Central memory CD8-positive, alpha-beta T cell (primary cell): ENCODE measurements around the gene PPOX.

Source experiments
- ATAC-seq: fragments of 150-1000 bp; cut with Tn5 transposase; replicated peaks from 2 replicates; pipeline ENCODE4 v1.10.0; 2022; ENCODE audit warnings: mild to moderate bottlenecking, moderate FRiP score, moderate number of reproducible peaks; ENCODE audit not compliant: poor library complexity, severe bottlenecking; ENCODE audit errors: extremely low read depth
- DNase-seq, 2 donors: peaks; one replicate each; pipeline ENCODE4 v3.0.0; 2021; ENCODE audit warnings: low spot score in 2 of 2
- H3K27ac Mint-ChIP-seq: one replicate; pipeline ENCODE4 v1.8.0; 2022; ENCODE audit warnings: low read depth, mild to moderate bottlenecking, moderate library complexity, mixed read lengths
- H3K27me3 Mint-ChIP-seq: one replicate; pipeline ENCODE4 v1.8.0; 2022; ENCODE audit warnings: mixed read lengths
- H3K36me3 Mint-ChIP-seq: one replicate; pipeline ENCODE4 v1.8.0; 2022; ENCODE audit warnings: mild to moderate bottlenecking, moderate library complexity, mixed read lengths; ENCODE audit not compliant: insufficient read depth
- H3K4me1 Mint-ChIP-seq: one replicate; pipeline ENCODE4 v1.8.0; 2022; ENCODE audit warnings: mixed read lengths
- H3K4me3 Mint-ChIP-seq: one replicate; pipeline ENCODE4 v1.8.0; 2022; ENCODE audit warnings: mild to moderate bottlenecking, moderate library complexity, mixed read lengths
- H3K9me3 Mint-ChIP-seq: one replicate; pipeline ENCODE4 v1.8.0; 2022; ENCODE audit warnings: mixed read lengths

PPOX gene

DNA sequence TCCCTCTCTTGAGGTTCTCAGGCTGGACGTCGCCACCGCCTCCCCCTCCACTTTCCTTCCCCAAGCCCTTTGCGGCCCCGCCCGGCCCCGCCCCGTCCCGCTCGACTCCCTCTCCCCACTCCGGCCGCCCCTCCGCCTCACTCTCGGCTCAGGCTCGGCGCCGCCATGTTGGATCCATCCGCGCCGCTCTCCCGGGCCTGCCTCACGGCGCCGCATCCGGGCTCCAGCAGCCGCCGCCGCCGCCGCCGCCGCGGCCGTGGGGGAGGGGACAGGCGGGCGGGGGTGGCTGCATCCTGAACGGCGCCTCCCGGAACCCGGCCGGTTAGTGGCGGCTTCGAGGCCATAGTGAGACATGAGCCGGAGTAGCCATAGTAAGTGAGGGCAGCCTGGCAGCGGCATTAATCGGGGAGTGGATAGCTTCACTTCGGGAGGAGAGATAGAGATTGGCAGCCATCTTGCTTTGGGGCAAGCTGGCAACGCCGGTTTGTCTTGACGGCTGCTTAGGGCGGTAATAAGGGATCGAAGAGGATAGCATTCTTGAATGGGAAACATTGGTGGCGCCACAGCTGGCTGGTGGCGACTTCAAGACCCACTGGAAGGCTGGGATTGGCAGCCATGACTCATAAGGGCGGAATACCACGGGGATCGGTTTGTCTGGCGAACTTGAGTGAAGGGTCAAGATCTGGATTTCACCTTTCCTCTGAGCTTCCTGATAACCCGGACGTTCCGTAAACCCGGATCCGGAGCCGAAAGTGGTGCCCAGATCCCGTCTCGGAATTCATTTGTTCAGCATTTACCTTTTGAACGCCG, 33.6 kb upstream of the PPOX start, which contains the start of gene DEDD:
Gene DEDD, minus strand, starts transcription at position 258 of the 810 bp plus-strand sequence. CDS start 8,205 bp downstream, outside the sequence.
- H3K4me3 Mint-ChIP-seq: no peak within 1 kb of the TSS
- ATAC-seq (peak; percentile 97), DNase-seq (peak; percentile 75 to 84)
- H3K9me3 Mint-ChIP-seq: no peaks in the 10 kb centered on the region
- no peaks in the 10 kb centered on the region for H3K27me3 Mint-ChIP-seq
- H3K4me1 Mint-ChIP-seq: peaks cover 32% of the 10 kb centered on the region
- no peak within 1 kb of the TSS for H3K27ac Mint-ChIP-seq
- peaks cover 12% of the 10 kb centered on the region for H3K36me3 Mint-ChIP-seq

DNA sequence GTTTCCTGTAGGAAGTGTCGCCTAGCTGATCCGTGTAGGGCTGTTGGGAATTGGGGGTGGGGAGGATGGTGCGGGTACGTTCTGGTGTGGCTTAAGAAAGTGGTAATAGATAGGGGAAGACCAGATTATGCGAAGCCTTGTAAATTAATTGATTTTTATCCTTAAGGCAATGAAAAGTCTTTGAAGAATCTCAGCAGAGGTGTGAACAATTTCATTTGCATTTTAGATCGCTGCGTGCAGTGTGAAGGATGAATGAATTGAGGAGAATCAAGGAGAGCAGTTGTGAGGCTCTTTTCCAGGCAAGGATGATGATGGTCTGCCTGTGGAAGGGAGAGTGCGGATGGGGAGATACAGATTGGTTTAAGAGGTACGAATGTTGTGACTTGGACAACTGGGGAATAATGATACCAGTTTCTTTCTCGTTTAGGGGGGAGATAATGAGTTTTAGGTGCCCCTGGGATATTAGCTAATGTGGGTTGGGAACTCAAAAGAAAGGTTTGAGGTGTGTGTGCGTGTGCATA, 32.9 kb upstream of the PPOX start:
- H3K4me1 Mint-ChIP-seq: peaks cover 25% of the 10 kb centered on the region
- no peak overlapping the region for H3K4me3 Mint-ChIP-seq
- H3K9me3 Mint-ChIP-seq: no peaks in the 10 kb centered on the region
- no peak overlapping the region for H3K27ac Mint-ChIP-seq
- H3K36me3 Mint-ChIP-seq: peaks cover 9% of the 10 kb centered on the region
- DNase-seq: no peak
- no peaks in the 10 kb centered on the region for H3K27me3 Mint-ChIP-seq
- no peak for ATAC-seq

DNA sequence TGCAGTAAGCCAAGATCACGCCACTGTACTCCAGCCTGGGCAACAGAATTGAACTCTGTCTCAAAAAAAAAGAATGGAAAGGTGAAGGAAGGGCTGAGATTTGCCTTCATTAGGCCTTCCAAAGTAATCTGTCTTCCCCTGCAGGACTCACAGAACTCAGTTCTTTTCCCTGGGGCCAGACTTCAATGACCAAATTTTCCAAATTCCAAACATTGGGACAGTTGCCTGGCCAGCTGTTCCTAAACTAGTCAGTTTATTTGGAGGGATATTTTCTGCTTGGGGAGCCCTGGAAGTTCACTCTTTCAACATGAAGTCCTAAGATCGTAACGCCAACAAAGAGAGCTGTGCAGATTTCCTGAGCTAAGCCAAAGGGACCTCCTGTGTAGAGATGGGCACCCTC, 28.3 kb upstream of the PPOX start:
- ATAC-seq: no peak
- no peak for DNase-seq
- Mint-ChIP-seq H3K27me3 (no peaks in the 10 kb centered on the region), H3K4me3 (no peak overlapping the region), H3K9me3 (no peaks in the 10 kb centered on the region), H3K4me1 (no peaks in the 10 kb centered on the region), H3K36me3 (peaks cover 3% of the 10 kb centered on the region), H3K27ac (no peak overlapping the region)

DNA sequence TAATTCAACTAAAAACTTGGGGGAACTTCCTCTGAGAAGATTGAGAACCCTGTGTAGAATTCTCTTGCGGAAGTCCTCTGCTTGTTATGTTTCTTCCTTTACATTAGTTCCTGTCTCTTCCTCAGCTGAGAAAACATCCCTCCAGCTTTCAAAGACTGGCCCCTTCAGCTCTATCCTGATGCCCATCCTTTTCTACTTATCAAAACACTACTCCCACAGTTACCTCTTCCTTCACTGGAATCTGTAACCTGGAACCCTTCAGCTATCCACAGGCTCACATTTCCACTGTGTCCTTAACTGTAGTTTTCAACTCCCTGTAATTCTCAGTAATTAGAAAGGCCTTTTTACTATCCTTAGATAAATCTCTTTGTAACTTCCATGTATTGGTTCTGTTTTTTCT, 27.8 kb upstream of the PPOX start:
- peaks cover 3% of the 10 kb centered on the region for H3K36me3 Mint-ChIP-seq
- no peak overlapping the region for H3K4me3 Mint-ChIP-seq
- no peaks in the 10 kb centered on the region for H3K4me1 Mint-ChIP-seq
- ATAC-seq (no peak), DNase-seq (no peak)
- H3K27me3 Mint-ChIP-seq: no peaks in the 10 kb centered on the region
- no peaks in the 10 kb centered on the region for H3K9me3 Mint-ChIP-seq
- H3K27ac Mint-ChIP-seq: no peak overlapping the region

DNA sequence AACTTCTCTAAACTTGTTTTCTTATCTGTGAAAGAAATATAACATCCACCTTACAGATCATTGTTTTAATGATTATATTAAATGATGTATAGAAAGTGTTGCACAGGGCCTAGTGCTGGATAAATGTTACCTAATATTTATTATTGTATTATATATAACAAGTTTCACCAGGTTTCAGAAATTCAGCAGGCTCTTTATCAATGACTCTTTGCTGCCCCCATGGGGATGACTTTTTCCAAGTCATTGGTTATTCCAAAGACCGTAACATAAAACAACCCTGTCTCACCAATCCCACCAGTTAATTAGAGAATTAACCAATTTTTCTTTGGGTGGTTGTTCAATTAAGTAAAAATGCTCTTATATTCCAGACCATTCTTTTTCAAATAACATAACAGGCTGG, 26.5 kb upstream of the PPOX start:
- H3K4me3 Mint-ChIP-seq: no peak overlapping the region
- H3K36me3 Mint-ChIP-seq: peaks cover 3% of the 10 kb centered on the region
- no peak overlapping the region for H3K27ac Mint-ChIP-seq
- H3K9me3 Mint-ChIP-seq: no peaks in the 10 kb centered on the region
- no peak for ATAC-seq
- no peaks in the 10 kb centered on the region for H3K4me1 Mint-ChIP-seq
- H3K27me3 Mint-ChIP-seq: no peaks in the 10 kb centered on the region
- DNase-seq: no peak

DNA sequence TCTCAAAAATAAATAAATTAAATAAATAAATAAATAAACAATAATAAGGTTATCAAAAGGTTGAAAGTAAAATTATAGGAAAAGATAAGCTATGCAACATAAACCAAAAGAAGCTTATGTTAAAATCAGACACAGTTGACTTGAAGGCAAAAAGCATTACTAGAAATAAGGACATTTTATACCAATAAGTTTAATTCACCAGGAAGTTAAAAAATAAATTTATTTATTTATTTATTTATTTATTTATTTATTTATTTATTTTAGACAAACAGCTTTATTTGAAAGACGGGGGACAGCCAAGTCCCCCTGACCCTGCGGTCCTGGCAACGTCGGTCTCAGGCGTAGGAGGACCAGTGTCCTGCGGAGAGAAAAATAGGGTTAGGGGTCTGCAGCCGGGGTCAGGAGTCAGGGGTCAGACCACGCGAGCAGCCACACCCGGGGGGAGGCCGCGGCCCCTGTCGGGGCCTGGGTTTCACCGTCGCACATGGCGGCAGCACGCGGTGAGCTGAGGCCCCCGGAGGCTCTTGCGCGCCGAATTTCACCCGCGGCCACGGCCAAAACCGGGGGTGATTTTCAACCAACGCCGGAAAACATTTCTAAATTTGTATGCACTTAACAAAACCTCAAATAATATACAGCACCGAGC, 25.3 kb upstream of the PPOX start:
- Mint-ChIP-seq H3K27me3 (no peaks in the 10 kb centered on the region), H3K27ac (no peak overlapping the region), H3K36me3 (peaks cover 3% of the 10 kb centered on the region), H3K4me1 (no peaks in the 10 kb centered on the region), H3K4me3 (no peak overlapping the region), H3K9me3 (no peaks in the 10 kb centered on the region)
- DNase-seq (no peak), ATAC-seq (no peak)

DNA sequence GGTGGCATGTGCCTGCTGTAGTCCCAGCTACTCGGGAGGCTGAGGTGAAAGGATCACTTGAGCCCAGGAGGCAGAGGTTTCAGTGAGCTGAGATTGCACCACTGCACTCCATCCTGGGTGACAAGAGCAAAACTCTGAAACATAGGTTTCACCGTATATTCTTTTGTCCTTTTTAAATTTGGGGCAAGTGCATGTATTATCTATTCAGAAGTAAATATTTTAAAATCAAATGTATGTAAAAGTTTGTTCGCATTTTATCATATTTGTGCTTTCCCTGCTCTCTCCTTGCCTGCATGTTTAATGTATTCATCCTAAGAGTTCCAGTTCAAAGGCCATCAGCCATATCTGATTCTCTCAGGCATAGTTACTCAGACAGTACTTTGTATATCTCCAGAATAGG, 20.4 kb upstream of the PPOX start:
- Mint-ChIP-seq H3K4me1 (no peaks in the 10 kb centered on the region), H3K9me3 (no peaks in the 10 kb centered on the region), H3K27ac (no peak overlapping the region), H3K4me3 (no peak overlapping the region), H3K27me3 (no peaks in the 10 kb centered on the region), H3K36me3 (peaks cover 1% of the 10 kb centered on the region)
- no peak for DNase-seq
- ATAC-seq: no peak

DNA sequence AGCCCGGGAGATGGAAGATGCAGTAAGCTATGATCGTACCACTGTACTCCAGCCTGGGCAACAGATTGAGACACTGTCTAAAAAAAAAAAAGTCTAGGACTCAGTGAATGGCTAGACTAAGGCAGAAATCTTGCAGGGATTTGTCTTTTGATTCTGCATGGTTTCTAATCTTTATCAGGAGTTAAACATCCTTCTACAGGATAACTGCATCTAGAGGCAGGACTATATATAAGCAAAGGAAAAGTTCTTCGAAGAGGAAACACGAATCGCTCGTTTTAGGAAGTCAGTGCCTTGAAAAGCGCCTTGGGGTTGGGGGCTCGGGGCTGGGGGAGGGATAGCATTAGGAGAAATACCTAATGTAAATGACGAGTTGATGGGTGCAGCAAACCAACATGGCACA, 13.1 kb upstream of the PPOX start:
- Mint-ChIP-seq H3K27ac (peak overlapping the region; percentile 99), H3K4me3 (peak overlapping the region; percentile 92), H3K4me1 (peaks cover 22% of the 10 kb centered on the region), H3K9me3 (no peaks in the 10 kb centered on the region), H3K27me3 (no peaks in the 10 kb centered on the region), H3K36me3 (peaks cover 24% of the 10 kb centered on the region)
- DNase-seq (no peak), ATAC-seq (peak; percentile 4)

DNA sequence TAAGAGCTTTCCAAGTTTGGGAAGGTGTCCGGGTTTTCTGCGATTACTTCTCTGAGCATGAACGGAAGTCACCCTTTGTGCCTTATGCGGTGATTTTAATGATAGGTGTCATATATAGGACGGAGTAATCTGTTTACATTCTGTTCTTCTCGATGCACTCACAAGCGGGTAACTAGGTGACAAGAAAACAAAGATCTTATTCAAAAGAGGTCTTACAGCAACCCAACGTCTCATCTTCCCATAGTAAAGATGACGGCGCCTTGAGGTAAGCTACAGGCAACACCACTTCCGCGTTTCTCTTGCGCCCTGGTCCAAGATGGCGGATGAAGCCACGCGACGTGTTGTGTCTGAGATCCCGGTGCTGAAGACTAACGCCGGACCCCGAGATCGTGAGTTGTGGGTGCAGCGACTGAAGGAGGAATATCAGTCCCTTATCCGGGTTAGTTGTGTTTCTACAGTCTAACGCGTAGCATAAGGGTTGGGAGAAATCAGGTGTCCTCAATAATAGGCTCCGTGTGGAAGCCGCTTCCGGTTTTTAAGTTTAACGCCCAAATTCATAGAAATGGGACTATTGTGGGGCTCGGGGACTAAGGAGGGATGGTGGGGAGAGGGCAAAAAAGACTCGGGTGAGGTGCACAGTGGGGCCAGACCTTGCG, 12.4 kb upstream of the PPOX start, which contains the start of gene UFC1:
Gene UFC1, plus strand, starts transcription at position 297 of the 656 bp plus-strand sequence. Its CDS starts 20 bp downstream, at position 317.
- ATAC-seq: peak; percentile 92
- Mint-ChIP-seq H3K4me3 (peak within 1 kb of the TSS; percentile 92), H3K36me3 (peaks cover 30% of the 10 kb centered on the region), H3K27ac (peak within 1 kb of the TSS; percentile 99), H3K27me3 (no peaks in the 10 kb centered on the region), H3K4me1 (peaks cover 29% of the 10 kb centered on the region), H3K9me3 (no peaks in the 10 kb centered on the region)
- peak; percentile 70 to 82 for DNase-seq

DNA sequence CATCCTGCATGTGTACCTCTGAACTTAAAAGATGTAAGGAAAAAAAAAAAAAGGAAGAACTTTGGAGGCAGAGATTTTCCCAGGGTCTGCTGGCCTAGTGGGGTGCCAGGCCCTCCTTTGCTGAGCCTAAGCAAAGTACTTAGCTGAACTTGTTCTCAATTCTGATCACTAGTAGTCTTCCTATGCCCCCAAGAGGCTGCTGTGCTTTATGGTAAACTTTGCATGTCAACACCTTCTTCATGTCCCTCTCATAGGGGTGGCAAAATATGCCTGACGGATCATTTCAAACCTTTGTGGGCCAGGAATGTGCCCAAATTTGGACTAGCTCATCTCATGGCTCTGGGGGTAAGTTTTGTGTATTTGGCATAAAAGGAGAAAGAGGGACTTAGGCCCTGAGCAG, 8.4 kb upstream of the PPOX start:
- no peaks in the 10 kb centered on the region for H3K27me3 Mint-ChIP-seq
- ATAC-seq (no peak), DNase-seq (no peak)
- H3K27ac Mint-ChIP-seq: peak overlapping the region; percentile 95
- H3K36me3 Mint-ChIP-seq: peaks cover 38% of the 10 kb centered on the region
- peak overlapping the region; percentile 92 for H3K4me3 Mint-ChIP-seq
- no peaks in the 10 kb centered on the region for H3K9me3 Mint-ChIP-seq
- H3K4me1 Mint-ChIP-seq: peaks cover 54% of the 10 kb centered on the region

DNA sequence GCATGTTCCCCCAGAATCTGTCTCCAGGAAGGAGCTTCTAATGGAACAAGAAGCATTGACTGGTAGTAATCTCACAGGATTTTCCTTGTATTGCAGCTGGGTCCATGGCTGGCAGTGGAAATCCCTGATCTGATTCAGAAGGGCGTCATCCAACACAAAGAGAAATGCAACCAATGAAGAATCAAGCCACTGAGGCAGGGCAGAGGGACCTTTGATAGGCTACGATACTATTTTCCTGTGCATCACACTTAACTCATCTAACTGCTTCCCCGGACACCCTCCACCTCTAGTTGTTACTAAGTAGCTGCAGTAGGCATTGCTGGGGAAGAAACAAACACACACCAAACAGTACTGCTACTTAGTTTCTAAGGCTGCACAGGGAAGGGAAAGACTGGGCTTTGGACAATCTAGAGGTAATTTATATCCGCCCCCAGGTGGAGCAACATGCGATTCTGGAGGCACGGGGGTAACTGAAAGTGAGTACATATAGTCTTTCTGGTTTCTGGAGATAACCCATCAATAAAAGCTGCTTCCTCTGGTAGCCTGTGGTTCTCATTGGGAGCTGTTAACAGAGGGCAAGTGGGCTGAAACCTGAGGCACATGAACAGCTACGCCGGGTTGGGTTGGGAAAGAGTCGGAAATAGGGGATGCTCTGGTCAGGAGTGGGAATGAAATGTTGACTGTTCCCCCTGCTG, 7.8 kb upstream of the PPOX start:
- peak overlapping the region; percentile 95 for H3K27ac Mint-ChIP-seq
- ATAC-seq: no peak
- H3K36me3 Mint-ChIP-seq: peaks cover 39% of the 10 kb centered on the region
- peak overlapping the region; percentile 92 for H3K4me3 Mint-ChIP-seq
- H3K4me1 Mint-ChIP-seq: peaks cover 57% of the 10 kb centered on the region
- H3K27me3 Mint-ChIP-seq: no peaks in the 10 kb centered on the region
- no peak for DNase-seq
- H3K9me3 Mint-ChIP-seq: no peaks in the 10 kb centered on the region
